AG04449 (cell line): Measurements from ENCODE around the gene CR1L.
A peak's percentile ranks its signal among the peaks of the same experiment; 100 is the strongest.
"Not testable (repeated sequence)": the region's sequence is repeated elsewhere in the genome, so short reads cannot be mapped to it uniquely, and the experiment has no call there.

Experiments
- CTCF ChIA-PET: fragments of 350-600 bp; formaldehyde crosslinking; extraction: SDS; loops from one replicate; lab custom pipeline; 2021; ENCODE audit warnings: antibody characterized with exemption; lab: Yijun Ruan, JAX
- POLR2A ChIA-PET: fragments of 400-600, 350-600 bp; formaldehyde crosslinking; extraction: SDS; loops from one replicate; lab custom pipeline; 2020; ENCODE audit warnings: antibody characterized with exemption, inconsistent platforms; lab: Yijun Ruan, JAX
- DNase-seq: peaks from one replicate; pipeline ENCODE4 v3.0.0-alpha.2; 2010; ENCODE audit warnings: low read depth, low spot score
- H3K4me3 ChIP-seq: 2 replicates; pipeline ENCODE4 v1.5.1; 2011; ENCODE audit warnings: low read depth, mild to moderate bottlenecking, control low read depth, low read length
- CTCF ChIP-seq: IDR thresholded peaks from one replicate; pipeline ENCODE4 v1.5.1; 2011; ENCODE audit warnings: mild to moderate bottlenecking, moderate library complexity, low read length, control low read depth, inconsistent platforms; ENCODE audit not compliant: insufficient read depth; ENCODE audit errors: missing control alignments

CR1L gene

GRCh38 chr1:207619871-207620542 lies 24.9 kb upstream of the CR1L start:
- CTCF ChIA-PET: interaction anchor here (0.7 to 2.8 kb wide), 12 partner anchors 9 to 545 kb away, joined by 3 to 24 read pairs (median 4); no protein-coding TSS in a partner anchor
- no peak overlapping the region for H3K4me3 ChIP-seq
- TF ChIP-seq CTCF: peak; percentile 59
- no peak for DNase-seq
- POLR2A ChIA-PET: no interaction called here

- CTCF ChIA-PET: interaction anchor here (0.7 to 2.8 kb wide), 11 partner anchors 8 to 479 kb away, joined by 3 to 24 read pairs (median 5); no protein-coding TSS in a partner anchor
- POLR2A ChIA-PET: no interaction called here
- TF ChIP-seq CTCF: no peak
- no peak for DNase-seq
- no peak overlapping the region for H3K4me3 ChIP-seq
These were observed 24.4 kb upstream of the CR1L start for GRCh38 chr1:207620543-207620893.

GRCh38 chr1:207625504-207626071 lies 19.3 kb upstream of the CR1L start:
- CTCF ChIA-PET: not testable (repeated sequence)

GRCh38 chr1:207626972-207627337 lies 18.0 kb upstream of the CR1L start:
- no peak for DNase-seq
- ChIA-PET POLR2A (no interaction called here), CTCF (no interaction called here)
- no peak for TF ChIP-seq CTCF
- H3K4me3 ChIP-seq: no peak overlapping the region

More at GRCh38 chr1:207625504-207626071, 19.3 kb upstream of the CR1L start:
- POLR2A ChIA-PET, DNase-seq, H3K4me3 ChIP-seq: not testable (repeated sequence)

- no peak for TF ChIP-seq CTCF
- DNase-seq: no peak
- no peak overlapping the region for H3K4me3 ChIP-seq
- POLR2A ChIA-PET: no interaction called here
- CTCF ChIA-PET: no interaction called here
These were observed 17.4 kb upstream of the CR1L start for GRCh38 chr1:207627496-207627895.

GRCh38 chr1:207628776-207629175 lies 16.2 kb upstream of the CR1L start:
- no peak for TF ChIP-seq CTCF
- POLR2A ChIA-PET: no interaction called here
- CTCF ChIA-PET: interaction anchor here (1.5 kb wide), 1 partner anchor 8 kb away, joined by 5 read pairs; no protein-coding TSS in a partner anchor

More at GRCh38 chr1:207628776-207629175, 16.2 kb upstream of the CR1L start:
- H3K4me3 ChIP-seq: no peak overlapping the region
- no peak for DNase-seq
